ENCODE data around the gene CDR2L.

The CDR2L gene

GRCh38 chr17:74972973-74973328 is 14.5 kb upstream of the CDR2L start:
- Histone ChIP-seq H3F3A (ENCODE audit: insufficient read depth, low read length) (no peaks in the 10 kb centered on the region), H3K27ac (ENCODE audit: low read length) (no peak overlapping the region), H3K27me3 (replicated peaks; ENCODE audit: insufficient read depth, low read length) (peaks cover 52% of the 10 kb centered on the region), H3K4me3 (ENCODE audit: low read length) (peak overlapping the region; percentile 45), H2AFZ (ENCODE audit: low read length) (peak overlapping the region; percentile 31), H3K36me3 (replicated peaks; ENCODE audit: insufficient read depth, low read length) (no peaks in the 10 kb centered on the region), H3K4me2 (ENCODE audit: low read depth, low read length) (peak overlapping the region; percentile 64), H3K79me2 (ENCODE audit: low read length) (no peaks in the 10 kb centered on the region), H3K9me3 (replicated peaks; ENCODE audit: insufficient read depth, low read length) (no peaks in the 10 kb centered on the region), H3K9ac (ENCODE audit: low read length) (no peak overlapping the region), H3K4me1 (ENCODE audit: low read length) (no peaks in the 10 kb centered on the region; the same call in 1 of the 2 replicates), H4K20me1 (ENCODE audit: insufficient read depth, low read length) (no peaks in the 10 kb centered on the region), H3K9me2 (replicated peaks; ENCODE audit: insufficient read depth, low read length) (no peaks in the 10 kb centered on the region)
- TF ChIP-seq EZH2 (optimal IDR thresholded peaks at IDR 0.05; ENCODE audit: low read depth, low read length): no peak
- TF ChIP-seq CTCF (IDR thresholded peaks at IDR 0.05; ENCODE audit: low read length): no peak
- no peak for TF ChIP-seq EZH2phosphoT487 (IDR thresholded peaks at IDR 0.05; ENCODE audit: low read length)
- no peak for DNase-seq

- no peak for DNase-seq
- Histone ChIP-seq H3F3A (ENCODE audit: insufficient read depth, low read length) (no peaks in the 10 kb centered on the region), H3K9me3 (replicated peaks; ENCODE audit: insufficient read depth, low read length) (no peaks in the 10 kb centered on the region), H3K79me2 (ENCODE audit: low read length) (no peaks in the 10 kb centered on the region), H3K27ac (ENCODE audit: low read length) (no peak overlapping the region), H3K4me3 (ENCODE audit: low read length) (no peak overlapping the region), H3K4me2 (ENCODE audit: low read depth, low read length) (no peak overlapping the region), H3K4me1 (ENCODE audit: low read length) (no peaks in the 10 kb centered on the region; the same call in 1 of the 2 replicates), H2AFZ (ENCODE audit: low read length) (no peak overlapping the region), H3K9ac (ENCODE audit: low read length) (no peak overlapping the region), H3K9me2 (replicated peaks; ENCODE audit: insufficient read depth, low read length) (no peaks in the 10 kb centered on the region), H3K27me3 (replicated peaks; ENCODE audit: insufficient read depth, low read length) (peaks cover 72% of the 10 kb centered on the region), H4K20me1 (ENCODE audit: insufficient read depth, low read length) (no peaks in the 10 kb centered on the region), H3K36me3 (replicated peaks; ENCODE audit: insufficient read depth, low read length) (no peaks in the 10 kb centered on the region)
- no peak for TF ChIP-seq EZH2phosphoT487 (IDR thresholded peaks at IDR 0.05; ENCODE audit: low read length)
- TF ChIP-seq CTCF (IDR thresholded peaks at IDR 0.05; ENCODE audit: low read length): no peak
- no peak for TF ChIP-seq EZH2 (optimal IDR thresholded peaks at IDR 0.05; ENCODE audit: low read depth, low read length)
These were observed 11.5 kb upstream of the CDR2L start for GRCh38 chr17:74975943-74976342.

GRCh38 chr17:74977802-74978201 is 9.6 kb upstream of the CDR2L start:
- Histone ChIP-seq H3K4me3 (ENCODE audit: low read length) (no peak overlapping the region), H3K9me2 (replicated peaks; ENCODE audit: insufficient read depth, low read length) (no peaks in the 10 kb centered on the region), H3K27me3 (replicated peaks; ENCODE audit: insufficient read depth, low read length) (peaks cover 79% of the 10 kb centered on the region), H3K79me2 (ENCODE audit: low read length) (no peaks in the 10 kb centered on the region), H3K9me3 (replicated peaks; ENCODE audit: insufficient read depth, low read length) (no peaks in the 10 kb centered on the region), H3K36me3 (replicated peaks; ENCODE audit: insufficient read depth, low read length) (no peaks in the 10 kb centered on the region), H3K4me2 (ENCODE audit: low read depth, low read length) (no peak overlapping the region), H4K20me1 (ENCODE audit: insufficient read depth, low read length) (no peaks in the 10 kb centered on the region), H3K9ac (ENCODE audit: low read length) (no peak overlapping the region), H3K4me1 (ENCODE audit: low read length) (peaks cover 2% of the 10 kb centered on the region; the same call in 1 of the 2 replicates), H3K27ac (ENCODE audit: low read length) (no peak overlapping the region), H2AFZ (ENCODE audit: low read length) (no peak overlapping the region), H3F3A (ENCODE audit: insufficient read depth, low read length) (no peaks in the 10 kb centered on the region)
- TF ChIP-seq CTCF (IDR thresholded peaks at IDR 0.05; ENCODE audit: low read length) (no peak), EZH2phosphoT487 (IDR thresholded peaks at IDR 0.05; ENCODE audit: low read length) (no peak), EZH2 (optimal IDR thresholded peaks at IDR 0.05; ENCODE audit: low read depth, low read length) (no peak)
- no peak for DNase-seq
